Natural killer cell (primary cell): ENCODE results near the gene CACNA1C. TPM values are rescaled to one million over a fixed set of nuclear protein-coding genes. Genes with fewer than 3 reads are reported as not detected.

Source experiments
- ATAC-seq, 3 donors: fragments of 150-1000 bp in 2 of 3; fragments of 200-7000 bp in 1 of 3; cut with Tn5 transposase; 1 replicate in 1 of 3; 2 replicates in 2 of 3; pipeline ENCODE4 v1.10.0; 2021; ENCODE audit warnings: mild to moderate bottlenecking in 2 of 3, moderate library complexity in 2 of 3
- DNase-seq, 2 donors: peaks; one replicate each; pipeline versions ENCODE4 v3.0.0 to v3.0.0-alpha.2; 2013 to 2021; ENCODE audit warnings: mixed read lengths in 1 of 2
- H3K27ac ChIP-seq: one replicate; pipeline ENCODE4 v1.5.1; 2013; ENCODE audit warnings: mild to moderate bottlenecking, low read length
- H3K27me3 ChIP-seq: one replicate; pipeline ENCODE4 v1.6.1; 2013; ENCODE audit warnings: low read length; ENCODE audit not compliant: control insufficient read depth, insufficient read depth
- H3K36me3 ChIP-seq: one replicate; pipeline ENCODE4 v1.6.1; 2013; ENCODE audit warnings: low read length; ENCODE audit not compliant: control insufficient read depth, insufficient read depth
- H3K4me1 ChIP-seq: one replicate; pipeline ENCODE4 v1.6.1; 2013; ENCODE audit warnings: low read length; ENCODE audit not compliant: control insufficient read depth, insufficient read depth
- H3K4me3 ChIP-seq: one replicate; pipeline ENCODE4 v1.5.1; 2013; ENCODE audit warnings: low read length
- H3K9me3 ChIP-seq: one replicate; pipeline ENCODE4 v1.6.1; 2013; ENCODE audit warnings: low read length; ENCODE audit not compliant: control insufficient read depth, insufficient read depth
- H3K27ac Mint-ChIP-seq, 2 donors: one replicate each; pipeline ENCODE4 v1.8.0; 2022; ENCODE audit warnings: mild to moderate bottlenecking in 2 of 2, mixed read lengths in 2 of 2, moderate library complexity in 1 of 2
- H3K27me3 Mint-ChIP-seq, 2 donors: one replicate each; pipeline ENCODE4 v1.8.0; 2022; ENCODE audit warnings: low read depth in 2 of 2, mixed read lengths in 2 of 2
- H3K36me3 Mint-ChIP-seq: one replicate; pipeline ENCODE4 v1.8.0; 2022; ENCODE audit warnings: mixed read lengths
- H3K4me1 Mint-ChIP-seq, 2 donors: one replicate each; pipeline ENCODE4 v1.8.0; 2022; ENCODE audit warnings: mixed read lengths in 2 of 2
- H3K4me3 Mint-ChIP-seq: one replicate; pipeline ENCODE4 v1.8.0; 2022; ENCODE audit warnings: mild to moderate bottlenecking, moderate library complexity, mixed read lengths
- H3K9me3 Mint-ChIP-seq, 2 donors: one replicate each; pipeline ENCODE4 v1.8.0; 2022; ENCODE audit warnings: mixed read lengths in 2 of 2
- CTCF ChIP-seq: fragments of 200-600 bp; IDR thresholded peaks from one replicate; pipeline ENCODE4 v1.8.0; 2022; ENCODE audit warnings: antibody characterized with exemption
- WGBS: methylation state at CpG from one replicate; pipeline ENCODE4 v1.1.7; 2013; ENCODE audit warnings: missing lambda C conversion rate; ENCODE audit not compliant: insufficient coverage; 5-methylcytosine and 5-hydroxymethylcytosine counted together
- intact Hi-C: fragments of 100-400 bp; cut with micrococcal nuclease; formaldehyde crosslinking; loops from one replicate; pipeline ENCODE4 v1.14.2; 2022
- total RNA-seq, 4 donors: library from RNA; stranded (reverse); fragments of 120-200 nt in 1 of 4; gene quantifications; one replicate each; pipeline versions ENCODE4 v1.2.3 to v1.2.4, GENCODE V29; 2013 to 2022

Gene CACNA1C
- total RNA-seq, 3 donors from 2014 or later (not counting 1 experiment from before 2014, with no cell fraction given), result 0.07 to 0.35 (median 0.08) TPM

GRCh38 chr12:2019126-2019525 lies 33.7 kb upstream of the CACNA1C start:
- peaks cover 26 to 38% of the 10 kb centered on the region in 2 donors for H3K27me3 Mint-ChIP-seq
- Histone ChIP-seq H3K9me3 (no peaks in the 10 kb centered on the region), H3K4me3 (no peak overlapping the region), H3K36me3 (no peaks in the 10 kb centered on the region), H3K27ac (no peak overlapping the region), H3K27me3 (peaks cover 4% of the 10 kb centered on the region), H3K4me1 (no peaks in the 10 kb centered on the region)
- no peaks in the 10 kb centered on the region for H3K36me3 Mint-ChIP-seq
- no peak overlapping the region for H3K27ac Mint-ChIP-seq
- 100% methylated on average over 1 of the region's 2 CpGs for WGBS
- H3K4me3 Mint-ChIP-seq, result no peak overlapping the region
- DNase-seq, result no peak
- H3K4me1 Mint-ChIP-seq, result no peaks in the 10 kb centered on the region
- ATAC-seq, result no peak
- intact Hi-C loops, result no loop called here
- H3K9me3 Mint-ChIP-seq, result no peaks in the 10 kb centered on the region
- TF ChIP-seq CTCF, result no peak

- H3K27me3 ChIP-seq, result peaks cover 4% of the 10 kb centered on the region
- no peak for TF ChIP-seq CTCF
- H3K4me3 ChIP-seq, result no peak overlapping the region
- H3K9me3 Mint-ChIP-seq, result no peaks in the 10 kb centered on the region
- H3K9me3 ChIP-seq, result no peaks in the 10 kb centered on the region
- H3K4me1 Mint-ChIP-seq, result no peaks in the 10 kb centered on the region
- no peaks in the 10 kb centered on the region for H3K36me3 ChIP-seq
- H3K36me3 Mint-ChIP-seq, result no peaks in the 10 kb centered on the region
- ATAC-seq (no peak), DNase-seq (no peak)
- no peak overlapping the region for H3K27ac ChIP-seq
- 86% methylated on average over 3 of the region's 3 CpGs for WGBS
- no peak overlapping the region for H3K27ac Mint-ChIP-seq
- peaks cover 28 to 44% of the 10 kb centered on the region in 2 donors for H3K27me3 Mint-ChIP-seq
- intact Hi-C loops, result no loop called here
- no peaks in the 10 kb centered on the region for H3K4me1 ChIP-seq
- no peak overlapping the region for H3K4me3 Mint-ChIP-seq
Measured at GRCh38 chr12:2020511-2020910, 32.3 kb upstream of the CACNA1C start.

GRCh38 chr12:2023365-2023764 lies 29.4 kb upstream of the CACNA1C start:
- H3K27ac ChIP-seq, result no peak overlapping the region
- intact Hi-C loops, result no loop called here
- Mint-ChIP-seq H3K36me3 (no peaks in the 10 kb centered on the region), H3K27ac (no peak overlapping the region), H3K27me3 (peaks cover 20 to 26% of the 10 kb centered on the region in 2 donors), H3K9me3 (no peaks in the 10 kb centered on the region), H3K4me3 (no peak overlapping the region), H3K4me1 (no peaks in the 10 kb centered on the region)
- H3K27me3 ChIP-seq, result peaks cover 4% of the 10 kb centered on the region
- H3K4me1 ChIP-seq, result no peaks in the 10 kb centered on the region
- no peaks in the 10 kb centered on the region for H3K9me3 ChIP-seq
- ATAC-seq, result no peak
- TF ChIP-seq CTCF, result no peak
- 38% methylated on average over 3 of the region's 3 CpGs for WGBS
- no peak overlapping the region for H3K4me3 ChIP-seq
- DNase-seq, result no peak
- H3K36me3 ChIP-seq, result no peaks in the 10 kb centered on the region

GRCh38 chr12:2027351-2027750 lies 25.4 kb upstream of the CACNA1C start:
- no peaks in the 10 kb centered on the region for H3K36me3 ChIP-seq
- DNase-seq (no peak), ATAC-seq (no peak)
- Mint-ChIP-seq H3K27me3 (peaks cover 16 to 27% of the 10 kb centered on the region in 2 donors), H3K9me3 (no peaks in the 10 kb centered on the region), H3K27ac (no peak overlapping the region), H3K4me1 (no peaks in the 10 kb centered on the region), H3K36me3 (no peaks in the 10 kb centered on the region), H3K4me3 (no peak overlapping the region)
- H3K4me1 ChIP-seq, result no peaks in the 10 kb centered on the region
- intact Hi-C loops, result no loop called here
- 100% methylated on average over 4 of the region's 4 CpGs for WGBS
- H3K27ac ChIP-seq, result no peak overlapping the region
- no peak overlapping the region for H3K4me3 ChIP-seq
- no peaks in the 10 kb centered on the region for H3K9me3 ChIP-seq
- no peak for TF ChIP-seq CTCF
- peaks cover 3% of the 10 kb centered on the region for H3K27me3 ChIP-seq
